Coronary artery (tissue), 2 donors: ENCODE measurements around the gene TRABD.

ENCODE experiments used
- DNase-seq: peaks from one replicate; pipeline ENCODE4 v3.0.0-alpha.2; 2017; ENCODE audit warnings: low spot score
- H3K27ac ChIP-seq, 2 donors: fragments of 200-600 bp; sonication (generic); one replicate each; pipeline ENCODE4 v1.5.1; 2016 to 2019
- H3K4me3 ChIP-seq: fragments of 200-600 bp; sonication (generic); 2 replicates; pipeline ENCODE4 v1.5.1; 2016; ENCODE audit warnings: mild to moderate bottlenecking, moderate library complexity
- CTCF ChIP-seq: fragments of 200-600 bp; sonication (generic); IDR thresholded peaks from one replicate; pipeline ENCODE4 v1.5.1; 2019; ENCODE audit warnings: antibody characterized with exemption

Gene TRABD

GRCh38 chr22:50148166-50148500 lies 37.6 kb upstream of the TRABD start:
- Histone ChIP-seq H3K4me3 (no peak overlapping the region), H3K27ac (no peak overlapping the region)
- TF ChIP-seq CTCF: no peak
- DNase-seq: peak; percentile 47

GRCh38 chr22:50148991-50149721 lies 36.6 kb upstream of the TRABD start:
- no peak for TF ChIP-seq CTCF
- H3K4me3 ChIP-seq: no peak overlapping the region
- no peak overlapping the region for H3K27ac ChIP-seq
- DNase-seq: peak; percentile 66

GRCh38 chr22:50150161-50151129 lies 35.3 kb upstream of the TRABD start:
- TF ChIP-seq CTCF: no peak
- H3K4me3 ChIP-seq: no peak overlapping the region
- no peak overlapping the region for H3K27ac ChIP-seq
- DNase-seq: peak; percentile 46

- no peak overlapping the region for H3K27ac ChIP-seq
- no peak for TF ChIP-seq CTCF
- no peak overlapping the region for H3K4me3 ChIP-seq
- peak; percentile 71 for DNase-seq
Measured at GRCh38 chr22:50151571-50152537, 33.9 kb upstream of the TRABD start.

GRCh38 chr22:50153056-50153755 lies 32.5 kb upstream of the TRABD start:
- TF ChIP-seq CTCF: no peak
- Histone ChIP-seq H3K27ac (no peak overlapping the region), H3K4me3 (no peak overlapping the region)
- no peak for DNase-seq

GRCh38 chr22:50153756-50154140 lies 32.0 kb upstream of the TRABD start:
- H3K27ac ChIP-seq: no peak overlapping the region
- H3K4me3 ChIP-seq: no peak overlapping the region
- no peak for DNase-seq
- no peak for TF ChIP-seq CTCF
